ENCODE results near the gene IQGAP2. TPM values are rescaled to one million over a fixed set of nuclear protein-coding genes. Genes with fewer than 3 reads are reported as not detected.

The IQGAP2 gene
- total and polyA plus RNA-seq, 2 of the 8 experiments (the other 6 are each of a cell fraction or from before 2014, with no cell fraction given) = 19.7 to 66.0 TPM

DNA sequence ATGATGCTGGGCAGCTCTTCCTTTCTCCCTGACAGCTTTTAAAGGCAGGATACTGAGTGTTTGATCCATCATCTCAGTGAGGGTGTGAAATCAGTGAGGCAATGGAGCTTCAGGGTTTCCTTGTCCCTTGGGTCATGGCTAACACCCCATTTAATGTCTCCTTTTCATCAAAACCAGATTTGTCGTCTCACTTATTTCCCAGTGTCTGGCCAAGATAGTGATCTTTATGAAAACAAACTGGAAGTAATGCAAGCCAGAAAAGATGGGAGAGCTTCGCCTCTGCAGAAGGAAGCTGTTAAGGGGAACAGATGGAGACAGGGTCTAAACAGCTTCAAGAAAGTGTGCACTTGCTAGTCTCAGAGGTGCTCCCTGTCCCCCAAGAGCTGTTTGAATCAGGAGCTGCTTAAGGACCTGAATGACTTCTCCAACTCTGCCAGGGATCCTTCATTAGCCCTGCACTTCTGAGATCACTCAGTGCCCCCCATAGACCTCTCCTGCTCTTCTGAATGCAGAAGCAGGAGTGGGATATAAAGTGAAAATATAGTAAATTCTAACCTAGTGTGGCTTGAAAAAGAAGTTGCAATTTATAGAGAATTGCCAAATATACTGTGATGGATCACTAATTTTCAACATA, 124.0 kb downstream of the IQGAP2 start:
- Histone ChIP-seq H3K14ac (ENCODE audit: insufficient read length) (no peak overlapping the region), H3K79me1 (ENCODE audit: low read depth, low read length) (no peaks in the 10 kb centered on the region; the same call in 1 of the 2 replicates), H3K23ac (ENCODE audit: insufficient read length) (no peak overlapping the region), H3K4me2 (ENCODE audit: insufficient read depth in 1 of 2, low read depth in 2 of 2, low read length in 2 of 2) (no peak overlapping the region), H4K91ac (replicated peaks; ENCODE audit: insufficient read length, low read length) (no peak overlapping the region), H2BK20ac (ENCODE audit: low read length) (no peak overlapping the region), H3K9ac (replicated peaks in 1 of 4; ENCODE audit: extremely low read depth in 1 of 4, low read depth in 3 of 4, low read length in 3 of 4) (no peak overlapping the region), H3K18ac (ENCODE audit: extremely low read depth, low read length) (no peak overlapping the region), H2BK12ac (ENCODE audit: low read depth, low read length) (no peak overlapping the region), H3K4me3 (ENCODE audit: extremely low read depth in 1 of 4, insufficient read depth in 2 of 4, low read depth in 3 of 4, low read length in 4 of 4) (no peak overlapping the region), H3K27me3 (replicated peaks in 1 of 4; ENCODE audit: control insufficient read depth in 3 of 4, extremely low read depth in 1 of 4, insufficient read depth in 3 of 4, low read length in 3 of 4) (no peaks in the 10 kb centered on the region), H4K8ac (ENCODE audit: extremely low read depth, insufficient read depth, low read length) (no peak overlapping the region), H3K36me3 (ENCODE audit: control insufficient read depth in 2 of 4, insufficient read depth in 4 of 4, low read length in 3 of 4) (no peaks in the 10 kb centered on the region), H3K56ac (replicated peaks; ENCODE audit: insufficient read length, low read depth, low read length) (no peak overlapping the region), H2AK5ac (ENCODE audit: low read depth, low read length) (no peak overlapping the region), H2BK15ac (ENCODE audit: low read length) (no peak overlapping the region), H4K20me1 (replicated peaks in 1 of 2; ENCODE audit: control insufficient read depth in 1 of 2, insufficient read depth in 2 of 2, low read length in 2 of 2) (no peaks in the 10 kb centered on the region), H3K9me3 (ENCODE audit: insufficient read depth in 2 of 2, low read depth in 1 of 2, low read length in 1 of 2) (peaks cover 0 to 2% of the 10 kb centered on the region in 2 experiments; a peak in 1 of 4 replicates), H3K4ac (replicated peaks; ENCODE audit: insufficient read length, low read depth, low read length) (no peak overlapping the region), H3K27ac (ENCODE audit: low read depth, low read length) (no peak overlapping the region), H3K4me1 (replicated peaks in 1 of 4; ENCODE audit: control insufficient read depth in 3 of 4, insufficient read depth in 4 of 4, low read length in 3 of 4) (peaks cover 0 to 17% (median 10%) of the 10 kb centered on the region in 4 experiments; a peak in 5 of 7 replicates), H3K79me2 (ENCODE audit: control insufficient read depth in 1 of 2, insufficient read depth in 2 of 2, low read length in 2 of 2) (peaks cover 0 to 18% of the 10 kb centered on the region in 2 experiments; a peak in 3 of 4 replicates), H2BK120ac (replicated peaks; ENCODE audit: low read depth, low read length) (no peak overlapping the region), H4K5ac (ENCODE audit: insufficient read length, low read depth, low read length) (no peak overlapping the region), H2AFZ (ENCODE audit: low read length) (no peak overlapping the region), H2BK5ac (ENCODE audit: low read depth, low read length) (no peak overlapping the region), H3K23me2 (ENCODE audit: low read depth, low read length) (0 out of 2 replicates have a peak, but pooled peaks cover 2% of the 10 kb centered on the region)
- DNase-seq (ENCODE audit: low read depth in 1 of 2, low spot score in 2 of 2) = no peak
- POLR2A ChIA-PET (ENCODE audit: partially characterized antibody) = no interaction called here
- CTCF ChIA-PET (ENCODE audit: partially characterized antibody) = interaction anchor here (0.7 to 2.1 kb wide), 5 partner anchors 11 to 124 kb away, joined by 3 to 7 read pairs (median 5); partner anchors contain the start of gene IQGAP2
- WGBS, 2 experiments (ENCODE audit: extremely low coverage in 1 of 2, insufficient coverage in 1 of 2, insufficient read length in 1 of 2, insufficient replicate concordance in 2 of 2, low coverage in 1 of 2, low lambda C conversion rate in 2 of 2, missing lambda C conversion rate in 1 of 2) = 87% methylated on average over 2 of the region's 2 CpGs; no CpG with 5 or more reads in 1 of the 2 experiments
- FAIRE-seq = no peak
- TF ChIP-seq, protein P1, sequence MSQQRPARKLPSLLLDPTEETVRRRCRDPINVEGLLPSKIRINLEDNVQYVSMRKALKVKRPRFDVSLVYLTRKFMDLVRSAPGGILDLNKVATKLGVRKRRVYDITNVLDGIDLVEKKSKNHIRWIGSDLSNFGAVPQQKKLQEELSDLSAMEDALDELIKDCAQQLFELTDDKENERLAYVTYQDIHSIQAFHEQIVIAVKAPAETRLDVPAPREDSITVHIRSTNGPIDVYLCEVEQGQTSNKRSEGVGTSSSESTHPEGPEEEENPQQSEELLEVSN (IDR thresholded peaks at IDR 0.05) = no peak
- TF ChIP-seq, protein P2, sequence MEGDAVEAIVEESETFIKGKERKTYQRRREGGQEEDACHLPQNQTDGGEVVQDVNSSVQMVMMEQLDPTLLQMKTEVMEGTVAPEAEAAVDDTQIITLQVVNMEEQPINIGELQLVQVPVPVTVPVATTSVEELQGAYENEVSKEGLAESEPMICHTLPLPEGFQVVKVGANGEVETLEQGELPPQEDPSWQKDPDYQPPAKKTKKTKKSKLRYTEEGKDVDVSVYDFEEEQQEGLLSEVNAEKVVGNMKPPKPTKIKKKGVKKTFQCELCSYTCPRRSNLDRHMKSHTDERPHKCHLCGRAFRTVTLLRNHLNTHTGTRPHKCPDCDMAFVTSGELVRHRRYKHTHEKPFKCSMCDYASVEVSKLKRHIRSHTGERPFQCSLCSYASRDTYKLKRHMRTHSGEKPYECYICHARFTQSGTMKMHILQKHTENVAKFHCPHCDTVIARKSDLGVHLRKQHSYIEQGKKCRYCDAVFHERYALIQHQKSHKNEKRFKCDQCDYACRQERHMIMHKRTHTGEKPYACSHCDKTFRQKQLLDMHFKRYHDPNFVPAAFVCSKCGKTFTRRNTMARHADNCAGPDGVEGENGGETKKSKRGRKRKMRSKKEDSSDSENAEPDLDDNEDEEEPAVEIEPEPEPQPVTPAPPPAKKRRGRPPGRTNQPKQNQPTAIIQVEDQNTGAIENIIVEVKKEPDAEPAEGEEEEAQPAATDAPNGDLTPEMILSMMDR (IDR thresholded peaks at IDR 0.05; ENCODE audit: control extremely low read depth in 1 of 3, insufficient read depth in 1 of 3, low read depth in 1 of 3, low read length in 3 of 3) = no peak
- TF ChIP-seq CTBP2 (IDR thresholded peaks at IDR 0.05; ENCODE audit: borderline replicate concordance, insufficient read depth, insufficient read length, low read length) (no peak), RBBP5 (IDR thresholded peaks at IDR 0.05; ENCODE audit: borderline replicate concordance, low read depth, low read length) (no peak), SIN3A (conservative IDR thresholded peaks at IDR 0.05 in 1 of 2, IDR thresholded peaks at IDR 0.05 in 1 of 2; ENCODE audit: low read depth in 1 of 2, low read length in 2 of 2) (no peak), SP2 (IDR thresholded peaks at IDR 0.05; ENCODE audit: low read length) (no peak), ZNF274 (IDR thresholded peaks at IDR 0.05; ENCODE audit: borderline replicate concordance, extremely low read depth, low read length) (no peak)
- TF ChIP-seq, protein P3, sequence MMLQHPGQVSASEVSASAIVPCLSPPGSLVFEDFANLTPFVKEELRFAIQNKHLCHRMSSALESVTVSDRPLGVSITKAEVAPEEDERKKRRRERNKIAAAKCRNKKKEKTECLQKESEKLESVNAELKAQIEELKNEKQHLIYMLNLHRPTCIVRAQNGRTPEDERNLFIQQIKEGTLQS (IDR thresholded peaks at IDR 0.05; ENCODE audit: insufficient read depth, low read depth, low read length) = no peak

All from H1 (cell line).